ENCODE data around the gene SFRP5. TPM values are rescaled to one million over a fixed set of nuclear protein-coding genes. Genes with fewer than 3 reads are reported as not detected.

The SFRP5 gene
- total and polyA plus RNA-seq, 2 of the 13 experiments (the other 11 are each of a cell fraction or from before 2014, with no cell fraction given) = 0.32 to 1.7 TPM

DNA sequence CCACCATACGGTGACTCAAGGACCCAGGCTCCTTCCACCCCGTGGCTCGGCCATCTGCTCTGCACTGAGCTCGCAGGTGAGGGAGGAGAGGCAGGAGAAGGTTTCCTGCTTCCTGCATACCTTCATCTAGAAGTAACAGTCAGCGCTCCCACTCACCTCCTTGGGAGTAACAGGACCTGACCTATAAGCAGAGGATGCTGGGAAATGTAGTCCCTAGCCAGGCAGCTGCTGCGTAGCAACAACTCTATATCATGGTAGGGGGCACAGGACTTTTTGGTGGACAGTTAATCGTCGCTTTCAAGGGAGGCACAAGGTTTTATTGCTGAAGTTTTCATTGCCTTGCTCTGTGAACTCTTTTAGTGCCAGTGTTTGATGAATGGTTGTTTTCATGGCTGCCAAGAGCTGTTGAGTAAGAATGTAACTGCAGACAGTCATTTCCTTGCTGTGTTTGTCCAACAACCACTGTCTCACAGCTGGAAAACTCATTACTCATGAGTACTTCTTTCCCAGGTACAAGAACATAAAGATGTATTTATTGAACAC lies 45.1 kb downstream of the SFRP5 start (continued):
- TF ChIP-seq IRF2 (CRISPR knock-in tag; IDR thresholded peaks at IDR 0.05) (peak; percentile 48; the same call in 1 of the 2 replicates), TP53 (CRISPR knock-in tag; conservative IDR thresholded peaks at IDR 0.05) (no peak), CHD4 (IDR thresholded peaks at IDR 0.05; ENCODE audit: borderline replicate concordance, low read length) (no peak), ELF3 (CRISPR knock-in tag; IDR thresholded peaks at IDR 0.05) (peak; percentile 53; the same call in 1 of the 2 replicates), SIX4 (CRISPR knock-in tag; IDR thresholded peaks at IDR 0.05) (0 out of 2 replicates have a peak, but pooled peaks have one; percentile 39), SP140L (CRISPR knock-in tag; IDR thresholded peaks at IDR 0.05; ENCODE audit: borderline replicate concordance) (no peak), CEBPG (CRISPR knock-in tag; IDR thresholded peaks at IDR 0.05) (peak; percentile 59), SSRP1 (CRISPR knock-in tag; IDR thresholded peaks at IDR 0.05) (no peak), GATAD2A (CRISPR knock-in tag; IDR thresholded peaks at IDR 0.05) (0 out of 2 replicates have a peak, but pooled peaks have one; percentile 8), AHR (CRISPR knock-in tag; IDR thresholded peaks at IDR 0.05) (no peak), ZNF660 (CRISPR knock-in tag; IDR thresholded peaks at IDR 0.05; ENCODE audit: borderline replicate concordance, low read depth) (no peak), ZNF331 (CRISPR knock-in tag; IDR thresholded peaks at IDR 0.05) (no peak), ZNF225 (CRISPR knock-in tag; IDR thresholded peaks at IDR 0.05) (no peak), ZNF205 (CRISPR knock-in tag; IDR thresholded peaks at IDR 0.05) (no peak), WIZ (CRISPR knock-in tag; IDR thresholded peaks at IDR 0.05) (no peak), EP300 (IDR thresholded peaks at IDR 0.05; ENCODE audit: low read depth in 2 of 2, low read length in 2 of 2) (peak in 1 of 2 experiments; percentile 23; a peak in 1 of 4 replicates), EP300 (CRISPR knock-in tag; IDR thresholded peaks at IDR 0.05; ENCODE audit: borderline replicate concordance) (peak; percentile 19; the same call in 1 of the 2 replicates), RFXANK (CRISPR knock-in tag; IDR thresholded peaks at IDR 0.05) (no peak)
- TF ChIP-seq, protein P1, sequence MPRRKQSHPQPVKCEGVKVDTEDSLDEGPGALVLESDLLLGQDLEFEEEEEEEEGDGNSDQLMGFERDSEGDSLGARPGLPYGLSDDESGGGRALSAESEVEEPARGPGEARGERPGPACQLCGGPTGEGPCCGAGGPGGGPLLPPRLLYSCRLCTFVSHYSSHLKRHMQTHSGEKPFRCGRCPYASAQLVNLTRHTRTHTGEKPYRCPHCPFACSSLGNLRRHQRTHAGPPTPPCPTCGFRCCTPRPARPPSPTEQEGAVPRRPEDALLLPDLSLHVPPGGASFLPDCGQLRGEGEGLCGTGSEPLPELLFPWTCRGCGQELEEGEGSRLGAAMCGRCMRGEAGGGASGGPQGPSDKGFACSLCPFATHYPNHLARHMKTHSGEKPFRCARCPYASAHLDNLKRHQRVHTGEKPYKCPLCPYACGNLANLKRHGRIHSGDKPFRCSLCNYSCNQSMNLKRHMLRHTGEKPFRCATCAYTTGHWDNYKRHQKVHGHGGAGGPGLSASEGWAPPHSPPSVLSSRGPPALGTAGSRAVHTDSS (CRISPR knock-in tag; conservative IDR thresholded peaks at IDR 0.05) = no peak
- TF ChIP-seq, protein P2, sequence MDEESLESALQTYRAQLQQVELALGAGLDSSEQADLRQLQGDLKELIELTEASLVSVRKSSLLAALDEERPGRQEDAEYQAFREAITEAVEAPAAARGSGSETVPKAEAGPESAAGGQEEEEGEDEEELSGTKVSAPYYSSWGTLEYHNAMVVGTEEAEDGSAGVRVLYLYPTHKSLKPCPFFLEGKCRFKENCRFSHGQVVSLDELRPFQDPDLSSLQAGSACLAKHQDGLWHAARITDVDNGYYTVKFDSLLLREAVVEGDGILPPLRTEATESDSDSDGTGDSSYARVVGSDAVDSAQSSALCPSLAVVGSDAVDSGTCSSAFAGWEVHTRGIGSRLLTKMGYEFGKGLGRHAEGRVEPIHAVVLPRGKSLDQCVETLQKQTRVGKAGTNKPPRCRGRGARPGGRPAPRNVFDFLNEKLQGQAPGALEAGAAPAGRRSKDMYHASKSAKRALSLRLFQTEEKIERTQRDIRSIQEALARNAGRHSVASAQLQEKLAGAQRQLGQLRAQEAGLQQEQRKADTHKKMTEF (CRISPR knock-in tag; IDR thresholded peaks at IDR 0.05) = 0 out of 2 replicates have a peak, but pooled peaks have one; percentile 17
- TF ChIP-seq, protein P3, sequence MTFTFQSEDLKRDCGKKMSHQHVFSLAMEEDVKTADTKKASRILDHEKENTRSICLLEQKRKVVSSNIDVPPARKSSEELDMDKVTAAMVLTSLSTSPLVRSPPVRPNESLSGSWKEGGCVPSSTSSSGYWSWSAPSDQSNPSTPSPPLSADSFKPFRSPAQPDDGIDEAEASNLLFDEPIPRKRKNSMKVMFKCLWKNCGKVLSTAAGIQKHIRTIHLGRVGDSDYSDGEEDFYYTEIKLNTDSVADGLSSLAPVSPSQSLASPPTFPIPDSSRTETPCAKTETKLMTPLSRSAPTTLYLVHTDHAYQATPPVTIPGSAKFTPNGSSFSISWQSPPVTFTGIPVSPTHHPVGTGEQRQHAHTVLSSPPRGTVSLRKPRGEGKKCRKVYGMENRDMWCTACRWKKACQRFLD (CRISPR knock-in tag; IDR thresholded peaks at IDR 0.05; ENCODE audit: borderline replicate concordance) = no peak
- TF ChIP-seq, protein P4, sequence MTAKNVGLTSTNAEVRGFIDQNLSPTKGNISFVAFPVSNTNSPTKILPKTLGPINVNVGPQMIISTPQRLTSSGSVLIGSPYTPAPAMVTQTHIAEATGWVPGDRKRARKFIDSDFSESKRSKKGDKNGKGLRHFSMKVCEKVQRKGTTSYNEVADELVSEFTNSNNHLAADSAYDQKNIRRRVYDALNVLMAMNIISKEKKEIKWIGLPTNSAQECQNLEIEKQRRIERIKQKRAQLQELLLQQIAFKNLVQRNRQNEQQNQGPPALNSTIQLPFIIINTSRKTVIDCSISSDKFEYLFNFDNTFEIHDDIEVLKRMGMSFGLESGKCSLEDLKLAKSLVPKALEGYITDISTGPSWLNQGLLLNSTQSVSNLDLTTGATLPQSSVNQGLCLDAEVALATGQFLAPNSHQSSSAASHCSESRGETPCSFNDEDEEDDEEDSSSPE (CRISPR knock-in tag; IDR thresholded peaks at IDR 0.05) = no peak
- TF ChIP-seq, protein P5, sequence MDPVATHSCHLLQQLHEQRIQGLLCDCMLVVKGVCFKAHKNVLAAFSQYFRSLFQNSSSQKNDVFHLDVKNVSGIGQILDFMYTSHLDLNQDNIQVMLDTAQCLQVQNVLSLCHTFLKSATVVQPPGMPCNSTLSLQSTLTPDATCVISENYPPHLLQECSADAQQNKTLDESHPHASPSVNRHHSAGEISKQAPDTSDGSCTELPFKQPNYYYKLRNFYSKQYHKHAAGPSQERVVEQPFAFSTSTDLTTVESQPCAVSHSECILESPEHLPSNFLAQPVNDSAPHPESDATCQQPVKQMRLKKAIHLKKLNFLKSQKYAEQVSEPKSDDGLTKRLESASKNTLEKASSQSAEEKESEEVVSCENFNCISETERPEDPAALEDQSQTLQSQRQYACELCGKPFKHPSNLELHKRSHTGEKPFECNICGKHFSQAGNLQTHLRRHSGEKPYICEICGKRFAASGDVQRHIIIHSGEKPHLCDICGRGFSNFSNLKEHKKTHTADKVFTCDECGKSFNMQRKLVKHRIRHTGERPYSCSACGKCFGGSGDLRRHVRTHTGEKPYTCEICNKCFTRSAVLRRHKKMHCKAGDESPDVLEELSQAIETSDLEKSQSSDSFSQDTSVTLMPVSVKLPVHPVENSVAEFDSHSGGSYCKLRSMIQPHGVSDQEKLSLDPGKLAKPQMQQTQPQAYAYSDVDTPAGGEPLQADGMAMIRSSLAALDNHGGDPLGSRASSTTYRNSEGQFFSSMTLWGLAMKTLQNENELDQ (CRISPR knock-in tag; IDR thresholded peaks at IDR 0.05; ENCODE audit: borderline replicate concordance) = no peak
